Measurements from ENCODE around the gene LTBP1. TPM values are rescaled to one million over a fixed set of nuclear protein-coding genes. Genes with fewer than 3 reads are reported as not detected.

Gene LTBP1
- total RNA-seq, 2 experiments from 2014 or later, result 0.37 to 0.50 TPM

DNA sequence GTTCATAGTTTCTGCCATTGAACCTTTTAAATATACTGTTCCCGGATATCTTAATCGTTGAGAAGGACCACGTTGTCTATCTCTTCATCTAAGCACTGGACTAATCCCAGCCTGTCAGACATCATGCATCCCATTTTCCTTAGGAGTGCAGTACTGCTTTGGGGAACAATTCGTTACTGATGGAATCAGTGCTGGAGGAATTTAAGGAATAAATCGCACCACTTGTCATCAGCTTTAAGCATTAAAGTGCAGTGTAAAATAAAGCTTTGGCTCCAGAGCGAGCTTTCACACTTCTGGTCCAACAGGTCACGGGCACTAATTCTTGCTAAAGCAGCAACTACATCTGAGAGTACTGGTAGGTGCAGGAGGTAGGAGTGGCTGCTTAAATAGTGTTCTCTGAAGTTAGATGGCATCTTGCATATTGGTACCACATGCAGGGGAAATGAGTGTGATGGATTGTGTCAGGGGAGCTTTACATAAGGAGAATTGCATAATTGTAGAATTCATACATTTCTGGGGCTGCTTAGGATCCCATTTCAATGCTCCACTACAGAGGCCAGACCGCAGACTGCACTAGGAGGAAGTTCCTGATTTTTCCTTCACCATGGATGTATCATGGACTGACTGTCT is 424.0 kb downstream of the LTBP1 start:
- ATAC-seq (no peak), DNase-seq (no peak)
- no peak overlapping the region for H3K27ac Mint-ChIP-seq
- no peaks in the 10 kb centered on the region for H3K9me3 Mint-ChIP-seq (ENCODE audit: low read depth)
- no peaks in the 10 kb centered on the region for H3K4me1 Mint-ChIP-seq
- H3K27me3 Mint-ChIP-seq, result peaks cover 4% of the 10 kb centered on the region
- no peaks in the 10 kb centered on the region for H3K36me3 Mint-ChIP-seq
- no peak overlapping the region for H3K4me3 Mint-ChIP-seq
- CTCF ChIA-PET, result interaction anchor here (2.5 kb wide), 1 partner anchor 213 kb away, joined by 9 read pairs; no protein-coding TSS in a partner anchor

DNA sequence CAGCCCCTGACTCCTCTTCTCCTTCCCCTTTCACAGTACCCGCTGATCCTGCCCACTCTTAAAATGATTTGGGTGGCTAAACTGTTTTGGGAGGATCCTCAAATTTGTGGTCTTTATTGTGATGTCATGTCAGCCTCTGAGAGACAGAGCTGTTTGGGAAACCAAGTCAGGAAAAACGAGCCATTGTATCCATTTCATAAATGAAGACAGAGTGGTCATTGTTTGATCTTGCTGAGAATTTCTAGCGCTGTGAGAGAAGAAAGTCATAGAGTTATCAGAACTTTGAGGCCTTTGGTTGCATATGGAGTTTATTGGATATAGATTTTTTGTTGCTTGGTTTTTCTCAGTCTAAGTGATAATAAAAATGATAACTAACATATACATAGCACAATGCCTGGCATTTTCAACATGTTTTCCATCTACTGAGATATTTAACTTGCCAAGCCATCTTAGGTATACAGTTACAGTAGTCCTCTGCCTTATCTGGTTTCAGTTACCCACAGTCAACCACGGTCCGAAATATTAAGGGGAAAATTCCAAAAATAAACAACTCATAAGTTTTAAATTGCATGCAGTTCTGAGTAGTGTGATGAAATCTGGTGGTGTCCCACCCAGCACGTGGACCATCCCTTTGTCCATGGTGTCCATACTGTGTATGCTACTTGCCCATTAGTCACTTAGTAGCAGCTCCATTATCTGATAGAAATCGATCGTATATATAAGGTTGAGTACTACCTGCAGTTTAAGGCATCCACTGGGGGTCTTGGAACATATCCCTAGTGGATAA is 424.7 kb downstream of the LTBP1 start:
- CTCF ChIA-PET, result interaction anchor here (0.5 to 2.5 kb wide), 6 partner anchors 9 to 625 kb away, joined by 3 to 10 read pairs (median 4); no protein-coding TSS in a partner anchor
- no peaks in the 10 kb centered on the region for H3K9me3 Mint-ChIP-seq (ENCODE audit: low read depth)
- H3K36me3 Mint-ChIP-seq, result no peaks in the 10 kb centered on the region
- no peak overlapping the region for H3K27ac Mint-ChIP-seq
- no peaks in the 10 kb centered on the region for H3K27me3 Mint-ChIP-seq
- no peaks in the 10 kb centered on the region for H3K4me1 Mint-ChIP-seq
- no peak overlapping the region for H3K4me3 Mint-ChIP-seq
- DNase-seq (no peak), ATAC-seq (no peak)

- H3K9me3 Mint-ChIP-seq (ENCODE audit: low read depth), result no peaks in the 10 kb centered on the region
- ATAC-seq (peak; percentile 63), DNase-seq (no peak)
- no peaks in the 10 kb centered on the region for H3K4me1 Mint-ChIP-seq
- CTCF ChIA-PET, result interaction anchor here (0.9 to 2.5 kb wide), 6 partner anchors 9 to 604 kb away, joined by 3 to 10 read pairs (median 5); no protein-coding TSS in a partner anchor
- no peak overlapping the region for H3K27ac Mint-ChIP-seq
- H3K4me3 Mint-ChIP-seq, result no peak overlapping the region
- no peaks in the 10 kb centered on the region for H3K36me3 Mint-ChIP-seq
- peaks cover 3% of the 10 kb centered on the region for H3K27me3 Mint-ChIP-seq
These were observed 426.3 kb downstream of the LTBP1 start for GRCh38 chr2:33372940-33373553.

DNA sequence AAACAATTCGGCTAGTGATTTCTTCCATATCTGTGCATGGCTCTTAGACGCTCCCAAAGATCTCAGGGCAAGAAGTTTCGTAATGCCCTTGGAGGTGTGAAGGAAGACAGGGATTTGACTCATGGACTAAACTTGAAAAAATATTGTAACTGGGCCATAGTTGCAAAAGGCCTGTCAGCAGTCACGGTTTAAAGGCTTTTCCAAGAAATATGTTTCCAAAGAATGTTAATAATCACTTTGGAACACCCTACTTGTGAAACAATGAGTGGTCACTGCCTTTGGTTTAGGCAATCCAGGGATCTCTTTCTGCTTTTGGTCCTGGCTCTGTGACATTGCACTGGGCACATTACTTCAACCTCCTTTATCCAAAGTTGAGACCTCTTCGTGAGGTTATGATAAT is 427.2 kb downstream of the LTBP1 start:
- Mint-ChIP-seq H3K9me3 (ENCODE audit: low read depth) (no peaks in the 10 kb centered on the region), H3K36me3 (no peaks in the 10 kb centered on the region), H3K4me1 (no peaks in the 10 kb centered on the region), H3K27ac (no peak overlapping the region), H3K4me3 (no peak overlapping the region), H3K27me3 (peaks cover 8% of the 10 kb centered on the region)
- DNase-seq (no peak), ATAC-seq (no peak)
- CTCF ChIA-PET, result no interaction called here

GRCh38 chr2:33375054-33375453 is 428.3 kb downstream of the LTBP1 start:
- H3K27me3 Mint-ChIP-seq, result peaks cover 10% of the 10 kb centered on the region

DNA sequence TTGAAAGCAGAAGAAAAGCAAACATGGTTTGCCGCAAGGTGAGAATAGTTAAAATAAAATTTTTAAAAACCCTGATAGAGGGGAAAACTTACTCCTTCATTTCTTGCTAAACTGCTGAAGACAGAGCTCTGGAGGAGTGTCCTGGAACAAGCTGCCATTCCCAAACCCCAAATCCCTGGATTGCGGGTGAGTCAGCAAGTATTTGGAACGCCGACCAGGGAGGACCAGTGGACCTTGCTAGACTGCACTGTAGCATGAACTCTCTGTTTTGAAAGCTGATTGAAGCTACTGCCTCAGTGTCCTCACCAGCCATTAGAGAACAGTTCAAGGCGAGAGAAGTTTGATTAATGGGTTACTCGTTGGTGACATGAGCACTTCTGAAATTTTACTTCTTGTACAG is 430.3 kb downstream of the LTBP1 start:
- Mint-ChIP-seq H3K36me3 (no peaks in the 10 kb centered on the region), H3K4me1 (no peaks in the 10 kb centered on the region), H3K9me3 (ENCODE audit: low read depth) (no peaks in the 10 kb centered on the region), H3K4me3 (no peak overlapping the region), H3K27ac (no peak overlapping the region), H3K27me3 (peaks cover 23% of the 10 kb centered on the region)
- ATAC-seq (no peak), DNase-seq (no peak)
- CTCF ChIA-PET, result interaction anchor here (0.9 kb wide), 1 partner anchor 19 kb away, joined by 3 read pairs; no protein-coding TSS in a partner anchor

More at GRCh38 chr2:33375054-33375453, 428.3 kb downstream of the LTBP1 start:
- ATAC-seq, result no peak
- CTCF ChIA-PET, result no interaction called here
- Mint-ChIP-seq H3K4me1 (no peaks in the 10 kb centered on the region), H3K36me3 (no peaks in the 10 kb centered on the region), H3K27ac (no peak overlapping the region), H3K9me3 (ENCODE audit: low read depth) (no peaks in the 10 kb centered on the region), H3K4me3 (no peak overlapping the region)
- no peak for DNase-seq

- H3K27ac Mint-ChIP-seq, result no peak overlapping the region
- H3K4me1 Mint-ChIP-seq, result no peaks in the 10 kb centered on the region
- DNase-seq (no peak), ATAC-seq (no peak)
- CTCF ChIA-PET, result interaction anchor here (1.3 kb wide), 1 partner anchor 205 kb away, joined by 5 read pairs; no protein-coding TSS in a partner anchor
- no peak overlapping the region for H3K4me3 Mint-ChIP-seq
- H3K9me3 Mint-ChIP-seq (ENCODE audit: low read depth), result no peaks in the 10 kb centered on the region
- H3K27me3 Mint-ChIP-seq, result peaks cover 26% of the 10 kb centered on the region
- no peaks in the 10 kb centered on the region for H3K36me3 Mint-ChIP-seq
These were observed 431.9 kb downstream of the LTBP1 start for GRCh38 chr2:33378556-33379210.

- Mint-ChIP-seq H3K4me3 (no peak overlapping the region), H3K4me1 (no peaks in the 10 kb centered on the region), H3K9me3 (ENCODE audit: low read depth) (no peaks in the 10 kb centered on the region), H3K36me3 (no peaks in the 10 kb centered on the region), H3K27me3 (peaks cover 35% of the 10 kb centered on the region), H3K27ac (no peak overlapping the region)
- CTCF ChIA-PET, result interaction anchor here (0.6 to 1.6 kb wide), 6 partner anchors 8 to 247 kb away, joined by 3 to 5 read pairs (median 4); no protein-coding TSS in a partner anchor
- ATAC-seq (no peak), DNase-seq (no peak)
These were observed 433.4 kb downstream of the LTBP1 start for GRCh38 chr2:33380001-33380609.

DNA sequence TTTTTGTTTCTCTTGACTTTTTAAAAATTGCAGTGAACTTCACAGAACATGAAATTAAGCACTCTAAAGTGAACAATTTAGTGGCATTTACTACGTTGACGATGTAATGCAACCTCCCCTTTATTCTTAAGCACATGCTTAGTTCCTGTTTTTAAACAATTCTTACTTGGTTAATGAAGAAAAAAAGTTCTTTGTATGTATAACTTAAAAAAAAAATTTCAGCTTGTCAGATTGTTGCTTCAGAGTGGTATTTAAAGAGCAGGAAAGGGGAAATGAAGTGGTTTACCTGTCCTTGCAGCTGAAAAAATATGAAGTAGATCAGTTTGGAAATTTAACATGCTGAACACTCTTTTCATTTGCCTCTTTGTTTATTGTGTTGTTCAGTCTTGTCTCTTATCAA is 434.0 kb downstream of the LTBP1 start:
- Mint-ChIP-seq H3K36me3 (no peaks in the 10 kb centered on the region), H3K27me3 (peaks cover 37% of the 10 kb centered on the region), H3K4me3 (no peak overlapping the region), H3K27ac (no peak overlapping the region), H3K4me1 (no peaks in the 10 kb centered on the region), H3K9me3 (ENCODE audit: low read depth) (no peaks in the 10 kb centered on the region)
- no peak for ATAC-seq
- no peak for DNase-seq
- CTCF ChIA-PET, result interaction anchor here (0.6 to 1.6 kb wide), 5 partner anchors 8 to 828 kb away, joined by 3 to 5 read pairs (median 4); no protein-coding TSS in a partner anchor

DNA sequence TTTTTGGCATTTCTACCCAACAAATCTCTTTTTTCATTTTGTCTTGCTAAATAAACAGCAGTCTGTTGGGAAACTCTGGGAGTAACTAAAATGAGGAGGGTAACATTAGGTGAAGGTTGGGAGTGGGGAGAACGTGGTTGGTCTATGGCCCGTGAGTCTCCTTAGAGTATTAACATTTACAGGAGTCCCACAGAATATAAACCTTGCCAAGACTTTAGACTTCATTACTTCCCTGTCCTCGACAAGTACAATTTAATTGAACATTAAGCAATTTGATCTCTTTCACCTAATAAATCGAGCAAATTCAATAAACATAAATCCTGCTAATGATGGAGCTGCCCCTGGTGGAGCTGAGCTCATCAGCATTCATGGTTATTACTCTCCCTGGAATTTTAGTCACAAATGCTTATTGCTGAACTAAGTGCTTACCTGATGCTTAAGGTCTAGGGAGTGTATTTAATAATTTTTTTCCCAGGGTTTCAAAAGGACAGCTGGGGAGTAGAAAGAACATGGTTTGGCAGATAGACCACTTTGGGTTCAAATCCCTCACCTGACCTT is 434.6 kb downstream of the LTBP1 start:
- H3K9me3 Mint-ChIP-seq (ENCODE audit: low read depth), result no peaks in the 10 kb centered on the region

DNA sequence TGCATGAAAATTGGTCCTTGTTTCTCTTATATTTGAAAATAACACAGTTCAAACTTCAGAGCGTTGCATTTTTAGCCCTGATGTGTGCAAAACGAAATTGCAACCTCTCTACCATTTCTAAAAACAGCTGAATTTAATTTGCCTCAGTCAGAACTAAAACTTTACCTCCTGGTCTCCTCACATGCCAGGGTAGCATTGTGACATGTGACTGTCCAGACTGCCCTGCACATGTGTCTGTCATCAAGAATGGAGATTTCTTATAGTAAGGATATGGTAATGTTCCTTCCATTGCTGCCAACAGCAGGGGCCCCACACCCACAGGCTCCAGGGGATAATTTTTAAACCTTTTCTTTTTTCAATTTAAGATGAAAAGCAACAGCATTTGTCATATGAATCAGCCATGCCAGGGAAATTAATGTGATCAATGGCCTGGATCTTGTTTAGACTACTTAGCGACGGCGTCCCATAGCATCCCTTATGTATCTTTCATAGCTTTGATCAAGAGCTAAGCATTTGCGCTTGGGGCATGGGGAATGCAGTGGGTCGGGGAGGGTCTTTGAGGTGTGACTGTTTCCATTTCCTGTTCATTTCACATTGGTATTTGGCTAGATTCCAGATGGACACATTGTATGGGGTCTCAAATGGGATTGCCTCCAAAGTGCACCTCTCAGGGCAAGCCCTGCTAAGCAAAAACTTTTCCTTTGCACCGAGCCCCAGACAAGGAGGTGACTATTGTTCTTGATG is 437.3 kb downstream of the LTBP1 start:
- Mint-ChIP-seq H3K27ac (no peak overlapping the region), H3K36me3 (no peaks in the 10 kb centered on the region), H3K4me1 (no peaks in the 10 kb centered on the region), H3K4me3 (no peak overlapping the region), H3K9me3 (ENCODE audit: low read depth) (no peaks in the 10 kb centered on the region), H3K27me3 (peaks cover 31% of the 10 kb centered on the region)
- no peak for DNase-seq
- ATAC-seq, result no peak
- CTCF ChIA-PET, result no interaction called here

More for the DNA sequence above, 434.6 kb downstream of the LTBP1 start:
- Mint-ChIP-seq H3K27ac (no peak overlapping the region), H3K4me1 (no peaks in the 10 kb centered on the region), H3K4me3 (no peak overlapping the region), H3K27me3 (peaks cover 38% of the 10 kb centered on the region), H3K36me3 (no peaks in the 10 kb centered on the region)
- DNase-seq (no peak), ATAC-seq (no peak)
- CTCF ChIA-PET, result interaction anchor here (0.6 to 1.9 kb wide), 3 partner anchors 9 to 829 kb away, joined by 5 to 6 read pairs (median 6); no protein-coding TSS in a partner anchor

DNA sequence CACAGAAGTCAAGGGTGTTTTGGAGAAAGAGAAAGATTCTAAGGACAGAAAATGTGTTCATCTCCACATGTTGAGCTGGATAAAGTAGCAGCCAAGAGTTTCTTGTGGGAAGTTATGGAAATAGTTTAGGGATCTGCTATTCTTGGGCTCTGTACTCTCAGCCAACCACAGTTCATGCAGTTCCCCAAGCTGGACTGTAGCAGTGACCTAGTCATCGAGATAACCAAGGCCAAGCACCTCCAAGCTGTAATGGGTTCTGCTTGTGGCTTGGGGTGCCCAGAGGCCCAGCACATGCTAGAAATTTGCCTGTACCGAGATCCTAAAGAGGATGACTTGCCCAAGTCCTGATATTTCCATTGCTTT is 437.8 kb downstream of the LTBP1 start:
- H3K9me3 Mint-ChIP-seq (ENCODE audit: low read depth), result no peaks in the 10 kb centered on the region
- no peak for ATAC-seq
- DNase-seq, result no peak
- H3K27ac Mint-ChIP-seq, result no peak overlapping the region
- no peaks in the 10 kb centered on the region for H3K36me3 Mint-ChIP-seq
- H3K27me3 Mint-ChIP-seq, result peaks cover 31% of the 10 kb centered on the region
- H3K4me1 Mint-ChIP-seq, result no peaks in the 10 kb centered on the region
- CTCF ChIA-PET, result no interaction called here
- H3K4me3 Mint-ChIP-seq, result no peak overlapping the region
